Measurements from ENCODE around the gene CEP83. TPM values are rescaled to one million over a fixed set of nuclear protein-coding genes. Genes with fewer than 3 reads are reported as not detected.
"Not testable (repeated sequence)": the region's sequence is repeated elsewhere in the genome, so short reads cannot be mapped to it uniquely, and the experiment has no call there.

CEP83 gene
- total RNA-seq, 2 donors from 2014 or later = 6.8 to 26.5 TPM

- no peak for TF ChIP-seq POLR2A (IDR thresholded peaks at IDR 0.05)
- no peak for TF ChIP-seq POLR2AphosphoS5 (IDR thresholded peaks at IDR 0.05)
- DNase-seq (ENCODE audit: low spot score) = no peak
- intact Hi-C loops (cut with DNase I) = no loop called here
- Histone ChIP-seq H3K27ac (no peak overlapping the region), H3K4me3 (no peak overlapping the region), H3K4me1 (replicated peaks) (no peaks in the 10 kb centered on the region), H3K9me3 (no peaks in the 10 kb centered on the region), H3K36me3 (no peaks in the 10 kb centered on the region), H3K27me3 (replicated peaks; ENCODE audit: insufficient read depth) (no peaks in the 10 kb centered on the region)
Measured at GRCh38 chr12:94326727-94327126, 132.9 kb downstream of the CEP83 start.

DNA sequence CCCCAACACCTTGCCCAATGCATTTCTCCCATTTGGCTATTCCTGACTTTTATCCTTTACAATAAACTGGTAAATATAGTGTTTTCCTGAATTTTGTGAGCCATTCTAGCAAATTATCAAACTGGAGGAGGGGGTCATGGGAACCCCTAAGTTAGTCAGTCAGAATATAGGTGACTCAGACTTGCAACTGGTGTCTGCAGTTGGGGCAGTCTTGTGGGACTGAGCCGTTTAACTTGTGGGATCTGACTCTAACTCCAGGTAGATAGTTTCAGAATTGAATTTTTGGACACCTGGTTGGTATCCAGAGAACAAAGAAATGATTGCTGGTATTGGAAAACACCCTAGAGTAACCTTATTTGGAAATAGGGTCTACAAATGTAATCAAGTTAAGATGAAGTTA, 133.4 kb downstream of the CEP83 start:
- intact Hi-C loops (cut with DNase I) = no loop called here
- no peak for TF ChIP-seq POLR2AphosphoS5 (IDR thresholded peaks at IDR 0.05)
- TF ChIP-seq CTCF (IDR thresholded peaks at IDR 0.05) = no peak
- no peak for TF ChIP-seq POLR2A (IDR thresholded peaks at IDR 0.05)

GRCh38 chr12:94322346-94322745, 137.3 kb downstream of the CEP83 start:
- Histone ChIP-seq H3K4me1 (replicated peaks) (no peaks in the 10 kb centered on the region), H3K9me3 (no peaks in the 10 kb centered on the region), H3K36me3 (no peaks in the 10 kb centered on the region), H3K4me3 (no peak overlapping the region), H3K27me3 (replicated peaks; ENCODE audit: insufficient read depth) (no peaks in the 10 kb centered on the region), H3K27ac (no peak overlapping the region)
- intact Hi-C loops (cut with DNase I) = no loop called here
- 92% methylated on average over 2 of the region's 2 CpGs for WGBS
- DNase-seq (ENCODE audit: low spot score) = no peak
- TF ChIP-seq POLR2A (IDR thresholded peaks at IDR 0.05) = no peak
- TF ChIP-seq CTCF (IDR thresholded peaks at IDR 0.05) = no peak
- no peak for TF ChIP-seq POLR2AphosphoS5 (IDR thresholded peaks at IDR 0.05)

More for the DNA sequence above, 133.4 kb downstream of the CEP83 start:
- WGBS = 100% methylated on average over 1 of the region's 1 CpG
- Histone ChIP-seq H3K36me3 (no peaks in the 10 kb centered on the region), H3K27me3 (replicated peaks; ENCODE audit: insufficient read depth) (no peaks in the 10 kb centered on the region), H3K4me3 (no peak overlapping the region), H3K4me1 (replicated peaks) (no peaks in the 10 kb centered on the region), H3K9me3 (no peaks in the 10 kb centered on the region), H3K27ac (no peak overlapping the region)
- DNase-seq (ENCODE audit: low spot score) = no peak

- intact Hi-C loops (cut with DNase I) = no loop called here
- Histone ChIP-seq H3K4me1 (replicated peaks) (no peaks in the 10 kb centered on the region), H3K36me3 (no peaks in the 10 kb centered on the region), H3K9me3 (no peaks in the 10 kb centered on the region), H3K4me3 (no peak overlapping the region), H3K27ac (no peak overlapping the region), H3K27me3 (replicated peaks; ENCODE audit: insufficient read depth) (no peaks in the 10 kb centered on the region)
- DNase-seq (ENCODE audit: low spot score) = no peak
- TF ChIP-seq CTCF (IDR thresholded peaks at IDR 0.05) (no peak), POLR2AphosphoS5 (IDR thresholded peaks at IDR 0.05) (no peak), POLR2A (IDR thresholded peaks at IDR 0.05) (no peak)
Measured at GRCh38 chr12:94320109-94320508, 139.6 kb downstream of the CEP83 start.

GRCh38 chr12:94318181-94318580, 141.5 kb downstream of the CEP83 start:
- Histone ChIP-seq H3K4me3 (no peak overlapping the region), H3K36me3 (no peaks in the 10 kb centered on the region), H3K4me1 (replicated peaks) (no peaks in the 10 kb centered on the region), H3K27me3 (replicated peaks; ENCODE audit: insufficient read depth) (no peaks in the 10 kb centered on the region), H3K27ac (no peak overlapping the region), H3K9me3 (no peaks in the 10 kb centered on the region)
- TF ChIP-seq CTCF (IDR thresholded peaks at IDR 0.05) = no peak
- TF ChIP-seq POLR2AphosphoS5 (IDR thresholded peaks at IDR 0.05) = no peak
- TF ChIP-seq POLR2A (IDR thresholded peaks at IDR 0.05) = no peak
- no peak for DNase-seq (ENCODE audit: low spot score)
- WGBS = 80% methylated on average over 1 of the region's 1 CpG
- intact Hi-C loops (cut with DNase I) = no loop called here

- 98% methylated on average over 2 of the region's 2 CpGs for WGBS
- H3K27ac ChIP-seq; H3K4me3 ChIP-seq; DNase-seq (ENCODE audit: low spot score); intact Hi-C loops (cut with DNase I); H3K9me3 ChIP-seq; H3K27me3 ChIP-seq (replicated peaks; ENCODE audit: insufficient read depth); H3K36me3 ChIP-seq; H3K4me1 ChIP-seq (replicated peaks): not testable (repeated sequence)
Measured at GRCh38 chr12:94316600-94316999, 143.1 kb downstream of the CEP83 start.

Measured in prostate gland (tissue), 2 donors.